SH-SY5Y (cell line): ENCODE data around the gene HSD17B12.

Experiments
- GATA2 ChIP-seq: IDR thresholded peaks from 2 replicates; pipeline ENCODE4 v1.6.1; 2011; ENCODE audit warnings: mild to moderate bottlenecking, low read depth, low read length
- GATA3 ChIP-seq: IDR thresholded peaks from 2 replicates; pipeline ENCODE4 v1.6.1; 2011; ENCODE audit warnings: low read depth, mild to moderate bottlenecking, low read length, moderate library complexity

Gene HSD17B12

GRCh38 chr11:43681401-43681942 lies 934 bp downstream of the HSD17B12 start:
- TF ChIP-seq GATA2 (no peak), GATA3 (no peak)

- TF ChIP-seq GATA3 (no peak), GATA2 (no peak)
Measured at GRCh38 chr11:43685440-43685839, 4.9 kb downstream of the HSD17B12 start.

- TF ChIP-seq GATA3 (no peak), GATA2 (no peak)
Measured at GRCh38 chr11:43686207-43686606, 5.7 kb downstream of the HSD17B12 start.

GRCh38 chr11:43687120-43687791 lies 6.7 kb downstream of the HSD17B12 start:
- TF ChIP-seq GATA2 = no peak

GRCh38 chr11:43688394-43688793 lies 7.9 kb downstream of the HSD17B12 start:
- TF ChIP-seq GATA2 (no peak), GATA3 (no peak)

- no peak for TF ChIP-seq GATA3
- TF ChIP-seq GATA2 = no peak
Measured at GRCh38 chr11:43689167-43689566, 8.6 kb downstream of the HSD17B12 start.

GRCh38 chr11:43690929-43691725 lies 10.6 kb downstream of the HSD17B12 start:
- no peak for TF ChIP-seq GATA3
- TF ChIP-seq GATA2 = no peak

- no peak for TF ChIP-seq GATA3
- no peak for TF ChIP-seq GATA2
Measured at GRCh38 chr11:43691806-43692205, 11.3 kb downstream of the HSD17B12 start.

GRCh38 chr11:43693069-43693468 lies 12.5 kb downstream of the HSD17B12 start:
- TF ChIP-seq GATA2 (peak; percentile 84), GATA3 (peak; percentile 73)

- peak; percentile 93 for TF ChIP-seq GATA3
- peak; percentile 82 for TF ChIP-seq GATA2
Measured at GRCh38 chr11:43693731-43694130, 13.2 kb downstream of the HSD17B12 start.

- TF ChIP-seq GATA3 = no peak
Measured at GRCh38 chr11:43694477-43694876, 13.9 kb downstream of the HSD17B12 start.

- TF ChIP-seq GATA2 (no peak), GATA3 (no peak)
Measured at GRCh38 chr11:43697679-43698078, 17.1 kb downstream of the HSD17B12 start.

- TF ChIP-seq GATA3 (no peak), GATA2 (no peak)
Measured at GRCh38 chr11:43699870-43700269, 19.3 kb downstream of the HSD17B12 start.

- no peak for TF ChIP-seq GATA2
- no peak for TF ChIP-seq GATA3
Measured at GRCh38 chr11:43706631-43707030, 26.1 kb downstream of the HSD17B12 start.

GRCh38 chr11:43708776-43709175 lies 28.2 kb downstream of the HSD17B12 start:
- TF ChIP-seq GATA3 (no peak), GATA2 (no peak)
